ENCODE data around the gene PCNX3.

DNA sequence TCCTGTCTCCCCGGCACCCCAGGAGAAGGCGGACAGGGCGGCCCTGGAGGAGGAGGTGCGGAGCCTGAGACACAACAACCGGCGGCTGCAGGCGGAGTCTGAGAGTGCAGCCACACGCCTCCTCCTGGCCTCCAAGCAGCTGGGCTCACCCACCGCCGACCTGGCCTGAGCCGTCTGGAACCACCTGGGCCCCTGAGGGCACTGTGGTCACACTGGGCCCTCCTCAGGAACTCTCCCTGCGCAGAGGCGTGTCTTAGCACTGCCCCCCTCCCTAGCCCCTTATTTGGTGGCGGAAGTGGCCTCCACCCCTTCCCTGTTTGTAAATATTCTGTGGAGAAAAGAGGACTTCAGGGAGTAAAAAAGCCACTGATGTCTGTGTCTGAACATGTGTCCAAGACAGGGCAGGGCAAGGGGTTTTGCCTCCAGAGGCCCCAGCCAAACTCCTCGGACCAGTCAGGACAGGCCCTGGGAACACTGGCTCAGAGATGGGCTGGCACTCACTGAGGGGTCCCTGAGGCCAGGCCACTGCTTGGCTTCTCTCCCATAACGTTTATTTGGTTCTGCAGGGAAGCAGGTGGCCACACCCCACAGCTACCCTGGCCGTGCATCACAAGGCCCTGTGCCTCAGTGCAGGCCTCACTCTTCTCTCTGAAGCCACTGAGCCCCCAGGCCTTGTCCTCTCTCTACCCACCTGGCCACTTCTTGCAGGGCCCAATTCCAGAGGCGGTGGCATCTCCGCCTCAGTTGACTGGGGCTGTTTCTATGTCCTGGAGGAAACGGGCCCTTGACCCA, 35.2 kb downstream of the PCNX3 start:
- TF ChIP-seq POLR2A (IDR thresholded peaks at IDR 0.05), result no peak
- TF ChIP-seq POLR2AphosphoS5 (IDR thresholded peaks at IDR 0.05), result no peak
